Measurements from ENCODE around the gene ARL14EP. TPM values are rescaled to one million over a fixed set of nuclear protein-coding genes. Genes with fewer than 3 reads are reported as not detected.

Gene ARL14EP
- total and polyA plus RNA-seq, 2 of the 8 experiments (the other 6 are each of a cell fraction or from before 2014, with no cell fraction given), result 14.3 to 29.6 TPM

GRCh38 chr11:30381879-30382278 lies 59.0 kb downstream of the ARL14EP start:
- Histone ChIP-seq H3K79me2 (ENCODE audit: control insufficient read depth in 1 of 2, insufficient read depth in 2 of 2, low read length in 2 of 2) (peaks cover 0 to 2% of the 10 kb centered on the region in 2 experiments; a peak in 1 of 4 replicates), H4K91ac (replicated peaks; ENCODE audit: insufficient read length, low read length) (no peak overlapping the region), H2BK15ac (ENCODE audit: low read length) (no peak overlapping the region), H2BK20ac (ENCODE audit: low read length) (no peak overlapping the region), H3K9me3 (ENCODE audit: insufficient read depth in 2 of 2, low read depth in 1 of 2, low read length in 1 of 2) (peaks cover 9% of the 10 kb centered on the region in 2 experiments), H3K9ac (replicated peaks in 1 of 4; ENCODE audit: extremely low read depth in 1 of 4, low read depth in 3 of 4, low read length in 3 of 4) (no peak overlapping the region), H3K4me2 (ENCODE audit: insufficient read depth in 1 of 2, low read depth in 2 of 2, low read length in 2 of 2) (no peak overlapping the region), H3K14ac (ENCODE audit: insufficient read length) (no peak overlapping the region), H3K23me2 (ENCODE audit: low read depth, low read length) (no peaks in the 10 kb centered on the region; the same call in 1 of the 2 replicates), H3K4me3 (ENCODE audit: extremely low read depth in 1 of 4, insufficient read depth in 2 of 4, low read depth in 3 of 4, low read length in 4 of 4) (no peak overlapping the region), H3K27ac (ENCODE audit: low read depth, low read length) (no peak overlapping the region), H4K20me1 (replicated peaks in 1 of 2; ENCODE audit: control insufficient read depth in 1 of 2, insufficient read depth in 2 of 2, low read length in 2 of 2) (no peaks in the 10 kb centered on the region), H3K18ac (ENCODE audit: extremely low read depth, low read length) (no peak overlapping the region), H2BK5ac (ENCODE audit: low read depth, low read length) (no peak overlapping the region), H3K79me1 (ENCODE audit: low read depth, low read length) (no peaks in the 10 kb centered on the region), H3K4ac (replicated peaks; ENCODE audit: insufficient read length, low read depth, low read length) (no peak overlapping the region), H4K5ac (ENCODE audit: insufficient read length, low read depth, low read length) (no peak overlapping the region), H2BK120ac (replicated peaks; ENCODE audit: low read depth, low read length) (no peak overlapping the region), H3K4me1 (replicated peaks in 1 of 4; ENCODE audit: control insufficient read depth in 3 of 4, insufficient read depth in 4 of 4, low read length in 3 of 4) (no peaks in the 10 kb centered on the region), H4K8ac (ENCODE audit: extremely low read depth, insufficient read depth, low read length) (no peak overlapping the region), H3K36me3 (ENCODE audit: control insufficient read depth in 2 of 4, insufficient read depth in 4 of 4, low read length in 3 of 4) (peaks cover 0 to 7% (median 2%) of the 10 kb centered on the region in 4 experiments; a peak in 2 of 8 replicates), H3K56ac (replicated peaks; ENCODE audit: insufficient read length, low read depth, low read length) (no peak overlapping the region), H2BK12ac (ENCODE audit: low read depth, low read length) (no peak overlapping the region), H2AK5ac (ENCODE audit: low read depth, low read length) (no peak overlapping the region), H3K23ac (ENCODE audit: insufficient read length) (no peak overlapping the region), H3K27me3 (replicated peaks in 1 of 4; ENCODE audit: control insufficient read depth in 3 of 4, extremely low read depth in 1 of 4, insufficient read depth in 3 of 4, low read length in 3 of 4) (no peaks in the 10 kb centered on the region), H2AFZ (ENCODE audit: low read length) (no peak overlapping the region)
- POLR2A ChIA-PET (ENCODE audit: partially characterized antibody), result interaction anchor here (0.6 to 0.7 kb wide), 2 partner anchors 37 to 119 kb away, joined by 3 to 4 read pairs; no protein-coding TSS in a partner anchor
- WGBS, 2 experiments (ENCODE audit: extremely low coverage in 1 of 2, insufficient coverage in 1 of 2, insufficient read length in 1 of 2, insufficient replicate concordance in 2 of 2, low coverage in 1 of 2, low lambda C conversion rate in 2 of 2, missing lambda C conversion rate in 1 of 2), result 96% methylated on average over 2 of the region's 2 CpGs; no CpG with 5 or more reads in 1 of the 2 experiments
- CTCF ChIA-PET (ENCODE audit: partially characterized antibody), result interaction anchor here (0.6 kb wide), 4 partner anchors 254 to 1362 kb away, joined by 3 read pairs; no protein-coding TSS in a partner anchor
- DNase-seq (ENCODE audit: low read depth in 1 of 2, low spot score in 2 of 2) (no peak), FAIRE-seq (no peak)
- TF ChIP-seq CTCF (IDR thresholded peaks at IDR 0.05; ENCODE audit: control extremely low read depth in 1 of 3, insufficient read depth in 1 of 3, low read depth in 1 of 3, low read length in 3 of 3), result no peak
- no peak for TF ChIP-seq POU5F1 (IDR thresholded peaks at IDR 0.05; ENCODE audit: low read depth, low read length)
- no peak for TF ChIP-seq SP2 (IDR thresholded peaks at IDR 0.05; ENCODE audit: low read length)
- no peak for TF ChIP-seq JUND (IDR thresholded peaks at IDR 0.05; ENCODE audit: low read length)
- TF ChIP-seq USF2 (IDR thresholded peaks at IDR 0.05; ENCODE audit: low read length), result no peak
- no peak for TF ChIP-seq MAX (IDR thresholded peaks at IDR 0.05)
- TF ChIP-seq SIX5 (IDR thresholded peaks at IDR 0.05; ENCODE audit: low read depth, low read length), result no peak
- TF ChIP-seq SRF (IDR thresholded peaks at IDR 0.05; ENCODE audit: low read depth, low read length), result no peak
- no peak for TF ChIP-seq CHD1 (IDR thresholded peaks at IDR 0.05; ENCODE audit: low read depth, low read length)
- no peak for TF ChIP-seq RFX5 (IDR thresholded peaks at IDR 0.05; ENCODE audit: borderline replicate concordance, low read depth, low read length)

Measured in H1 (cell line).